NK-92 (cell line): ENCODE results near the gene SCML2.
"Not testable (repeated sequence)": the region's sequence is repeated elsewhere in the genome, so short reads cannot be mapped to it uniquely, and the experiment has no call there.

Experiments
- DNase-seq: peaks from one replicate; lab custom pipeline; 2025; ENCODE audit not compliant: unreplicated experiment; lab: John Stamatoyannopoulos, UW

SCML2 gene

GRCh38 chrX:18271725-18272124 is 82.8 kb downstream of the SCML2 start:
- DNase-seq = no peak

DNA sequence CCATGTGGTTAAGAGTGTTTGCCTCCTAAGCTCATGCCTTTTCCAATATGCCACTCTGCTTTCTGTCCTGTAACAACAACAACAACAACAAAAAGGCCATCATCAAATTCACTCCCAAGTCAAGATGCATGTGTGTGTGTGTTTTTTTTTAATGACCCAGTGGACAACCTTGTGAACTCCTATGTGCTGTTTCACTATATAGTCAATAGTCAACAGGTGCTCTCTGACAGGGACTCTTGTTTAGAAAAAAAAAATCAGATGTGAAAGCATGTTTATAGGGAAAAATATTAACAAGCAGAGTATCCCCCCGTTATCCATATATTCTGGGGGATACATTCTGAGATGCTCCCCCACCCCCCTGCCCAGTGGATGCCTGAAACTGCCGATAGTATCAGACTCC is 83.2 kb downstream of the SCML2 start:
- no peak for DNase-seq

- no peak for DNase-seq
These were observed 99.4 kb downstream of the SCML2 start for GRCh38 chrX:18255059-18255458.

- DNase-seq = no peak
These were observed 101.7 kb downstream of the SCML2 start for GRCh38 chrX:18252644-18253359.

DNA sequence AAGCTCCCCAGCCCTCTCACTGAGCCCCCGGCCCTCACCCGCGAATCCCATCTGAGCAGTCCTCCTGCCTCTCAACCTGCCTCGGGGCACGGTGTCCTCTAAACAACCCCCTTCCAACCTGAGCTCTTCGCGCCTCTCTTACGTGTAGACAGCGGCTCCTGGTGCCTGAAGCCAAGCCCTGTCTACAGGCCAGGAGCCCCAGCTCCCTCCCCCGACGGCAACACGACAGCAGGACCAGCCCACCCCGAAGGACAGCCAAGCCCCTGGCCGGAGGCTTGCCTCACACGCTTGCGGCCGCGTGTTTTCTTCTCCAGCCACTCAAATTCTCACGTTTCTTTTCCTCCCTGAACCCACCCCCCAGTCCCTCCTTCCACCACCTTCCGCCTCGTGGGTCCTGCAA is 124.8 kb downstream of the SCML2 start:
- not testable (repeated sequence) for DNase-seq

- DNase-seq = no peak
These were observed 126.4 kb downstream of the SCML2 start for GRCh38 chrX:18228069-18228468.

- DNase-seq = no peak
These were observed 127.0 kb downstream of the SCML2 start for GRCh38 chrX:18227458-18227857.

DNA sequence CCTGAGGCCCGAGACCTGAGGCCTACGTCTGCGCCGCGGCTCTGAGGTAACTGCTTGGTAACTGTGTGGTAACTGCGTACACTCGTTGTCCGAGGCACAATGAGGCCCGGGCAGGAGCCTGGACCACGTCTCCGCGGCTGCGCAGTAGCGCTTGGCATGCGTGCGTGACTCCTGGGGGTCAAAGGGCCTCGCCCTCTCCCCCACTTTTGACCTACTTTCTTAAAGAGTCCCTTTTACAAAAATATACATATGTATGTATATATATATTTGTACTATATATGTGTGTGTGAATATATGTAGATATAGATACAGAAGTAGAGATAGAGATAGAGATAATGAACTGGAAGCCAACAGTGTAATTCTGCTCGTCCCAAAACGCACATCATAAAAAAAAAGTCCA is 133.7 kb downstream of the SCML2 start, which contains the start of gene BEND2:
BEND2 (minus strand) TSS at position 101 of the 400 bp plus-strand sequence. CDS start 136 bp downstream, outside the sequence.
- no peak for DNase-seq

- DNase-seq = no peak
These were observed 144.0 kb downstream of the SCML2 start for GRCh38 chrX:18210470-18210869.

DNA sequence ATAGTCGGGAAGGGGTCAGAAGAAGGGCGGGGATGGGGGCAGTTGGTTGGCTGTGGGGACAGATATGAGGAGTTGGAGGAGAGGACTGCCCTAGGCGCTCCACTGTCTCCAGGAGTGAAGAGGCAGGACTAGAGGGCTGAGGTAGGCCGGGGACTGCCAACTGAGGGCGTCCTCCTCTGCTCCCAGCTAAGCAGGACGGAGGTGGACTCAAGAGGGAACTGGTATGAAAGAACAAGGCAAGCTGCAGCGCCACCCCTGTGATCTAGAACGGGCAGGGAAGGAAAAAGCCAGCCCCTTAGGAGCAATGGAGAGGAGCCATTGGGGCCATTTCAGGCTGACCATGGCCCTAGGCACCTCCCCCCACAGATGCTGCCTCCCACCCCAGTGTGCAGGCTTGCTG is 147.8 kb downstream of the SCML2 start:
- no peak for DNase-seq

DNA sequence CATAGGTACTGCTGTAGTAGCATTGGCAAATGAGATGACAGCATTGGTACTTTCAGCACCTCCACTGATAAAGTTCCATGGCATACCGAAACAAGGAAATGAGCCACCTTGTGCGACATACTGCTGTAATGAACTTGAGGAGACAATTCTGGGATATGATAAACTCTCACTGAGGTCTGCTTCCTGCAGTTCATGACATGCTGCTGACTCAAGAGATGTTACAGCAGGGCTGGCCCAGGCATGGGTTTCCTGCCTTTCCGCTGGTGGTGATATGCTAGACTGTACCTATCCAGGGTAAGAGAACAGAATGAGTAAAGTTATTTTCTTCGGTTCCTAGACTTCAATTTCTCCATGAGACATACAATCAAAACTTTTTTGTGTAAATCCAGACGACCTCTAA is 150.9 kb downstream of the SCML2 start:
- no peak for DNase-seq

DNA sequence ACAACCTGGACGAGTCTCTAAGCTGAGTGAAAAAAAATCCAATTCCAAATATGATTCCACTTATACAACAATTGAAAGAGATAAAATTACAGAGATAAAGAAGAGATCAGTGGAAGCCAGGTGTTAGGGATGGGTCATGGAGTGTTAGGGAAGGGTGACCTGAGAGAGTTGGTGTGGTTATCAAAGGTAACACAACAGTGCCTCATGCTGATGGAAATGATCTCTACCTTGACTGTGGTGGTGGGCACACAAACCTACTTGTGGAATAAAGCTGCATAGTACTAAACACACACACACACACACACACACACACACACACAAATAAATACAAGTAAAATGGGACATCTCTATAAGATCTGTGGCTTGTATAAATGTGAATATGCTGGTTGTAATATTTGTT is 159.8 kb downstream of the SCML2 start:
- no peak for DNase-seq
